SK-N-SH (cell line): ENCODE measurements around the gene SH2D5.

Experiments used
- CTCF ChIP-seq: fragments of 200-600 bp; sonication (generic); IDR thresholded peaks from 2 replicates; pipeline ENCODE4 v1.6.1; 2017; ENCODE audit warnings: antibody characterized with exemption, mild to moderate bottlenecking, moderate library complexity
- FOXJ3 ChIP-seq: sonication (generic); formaldehyde crosslinking; IDR thresholded peaks from 2 replicates; pipeline ENCODE4 v1.5.1; 2020; ENCODE audit warnings: mild to moderate bottlenecking, missing genetic modification reagents
- POLR2AphosphoS5 ChIP-seq: IDR thresholded peaks from 2 replicates; pipeline ENCODE4 v1.6.1; 2012; ENCODE audit warnings: low read depth, low read length
- RXRA ChIP-seq: IDR thresholded peaks from 2 replicates; pipeline ENCODE4 v1.4.0; 2012; ENCODE audit warnings: low read depth, mild to moderate bottlenecking, borderline replicate concordance
- USF2 ChIP-seq: fragments of 150-350 bp; IDR thresholded peaks from 2 replicates; pipeline ENCODE4 v1.6.1; 2017; ENCODE audit warnings: antibody characterized with exemption, low read length, low read depth, borderline replicate concordance

GRCh38 chr1:20689645-20690056 lies 42.9 kb downstream of the SH2D5 start:
- TF ChIP-seq FOXJ3 (CRISPR knock-in tag), result no peak
- TF ChIP-seq POLR2AphosphoS5, result no peak
- TF ChIP-seq USF2, result no peak
- no peak for TF ChIP-seq RXRA
- TF ChIP-seq CTCF, result no peak
